ENCODE data around the gene CA7. TPM values are rescaled to one million over a fixed set of nuclear protein-coding genes. Genes with fewer than 3 reads are reported as not detected.

The CA7 gene
- total and polyA plus RNA-seq, 4 donors = not detected

- TF ChIP-seq, protein P1, sequence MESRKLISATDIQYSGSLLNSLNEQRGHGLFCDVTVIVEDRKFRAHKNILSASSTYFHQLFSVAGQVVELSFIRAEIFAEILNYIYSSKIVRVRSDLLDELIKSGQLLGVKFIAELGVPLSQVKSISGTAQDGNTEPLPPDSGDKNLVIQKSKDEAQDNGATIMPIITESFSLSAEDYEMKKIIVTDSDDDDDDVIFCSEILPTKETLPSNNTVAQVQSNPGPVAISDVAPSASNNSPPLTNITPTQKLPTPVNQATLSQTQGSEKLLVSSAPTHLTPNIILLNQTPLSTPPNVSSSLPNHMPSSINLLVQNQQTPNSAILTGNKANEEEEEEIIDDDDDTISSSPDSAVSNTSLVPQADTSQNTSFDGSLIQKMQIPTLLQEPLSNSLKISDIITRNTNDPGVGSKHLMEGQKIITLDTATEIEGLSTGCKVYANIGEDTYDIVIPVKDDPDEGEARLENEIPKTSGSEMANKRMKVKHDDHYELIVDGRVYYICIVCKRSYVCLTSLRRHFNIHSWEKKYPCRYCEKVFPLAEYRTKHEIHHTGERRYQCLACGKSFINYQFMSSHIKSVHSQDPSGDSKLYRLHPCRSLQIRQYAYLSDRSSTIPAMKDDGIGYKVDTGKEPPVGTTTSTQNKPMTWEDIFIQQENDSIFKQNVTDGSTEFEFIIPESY (IDR thresholded peaks at IDR 0.05) = no peak
- TF ChIP-seq MAX (IDR thresholded peaks at IDR 0.05) = no peak
- no peak for TF ChIP-seq NR2F2 (IDR thresholded peaks at IDR 0.05)
These were observed 9.5 kb upstream of the CA7 start (continued) for GRCh38 chr16:66834746-66835145.

DNA sequence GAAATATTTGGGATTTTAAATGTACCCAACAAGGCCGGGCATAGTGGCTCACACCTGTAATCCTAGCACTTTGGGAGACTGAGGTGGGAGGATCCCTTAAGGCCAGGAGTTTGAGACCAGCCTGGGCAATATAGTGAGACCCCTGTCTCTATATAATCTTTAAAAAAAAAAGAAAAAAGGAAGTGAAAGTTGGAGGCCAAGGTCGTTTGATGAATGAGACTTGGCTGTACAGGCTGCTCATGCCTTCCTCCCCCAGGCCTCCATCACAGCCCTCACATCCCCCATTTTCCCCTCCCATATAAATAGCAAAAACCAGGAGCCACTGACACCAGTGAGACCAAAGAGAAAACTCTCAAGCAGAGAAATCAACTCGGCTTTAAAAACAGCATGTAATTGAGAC lies 3.3 kb upstream of the CA7 start:
- Histone ChIP-seq H3K9ac (ENCODE audit: low read depth in 1 of 2, low read length in 2 of 2) (no peak overlapping the region), H3K9me3 (ENCODE audit: control insufficient read depth in 4 of 4, low read length in 3 of 4) (no peaks in the 10 kb centered on the region), H3K4me1 (ENCODE audit: control insufficient read depth in 4 of 4, insufficient read depth in 4 of 4, low read length in 3 of 4) (peaks cover 5 to 9% (median 8%) of the 10 kb centered on the region in 4 donors), H3K4me3 (ENCODE audit: low read depth in 1 of 3, low read length in 3 of 3) (no peak overlapping the region), H3K27me3 (ENCODE audit: control insufficient read depth in 4 of 4, insufficient read depth in 4 of 4, low read length in 3 of 4) (peaks cover 2 to 5% (median 4%) of the 10 kb centered on the region in 4 donors), H3K36me3 (ENCODE audit: control insufficient read depth in 4 of 4, insufficient read depth in 3 of 4, low read depth in 1 of 4, low read length in 3 of 4) (no peaks in the 10 kb centered on the region), H3K27ac (ENCODE audit: low read depth in 1 of 2, low read length in 2 of 2) (no peak overlapping the region)
- no peak for DNase-seq (ENCODE audit: low spot score)
- 54% methylated on average over 3 of the region's 3 CpGs for WGBS
- TF ChIP-seq RXRA (IDR thresholded peaks at IDR 0.05) = no peak
- TF ChIP-seq, protein P2, sequence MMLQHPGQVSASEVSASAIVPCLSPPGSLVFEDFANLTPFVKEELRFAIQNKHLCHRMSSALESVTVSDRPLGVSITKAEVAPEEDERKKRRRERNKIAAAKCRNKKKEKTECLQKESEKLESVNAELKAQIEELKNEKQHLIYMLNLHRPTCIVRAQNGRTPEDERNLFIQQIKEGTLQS (IDR thresholded peaks at IDR 0.05) = no peak
- no peak for TF ChIP-seq MAX (IDR thresholded peaks at IDR 0.05)
- no peak for TF ChIP-seq HNF4G (IDR thresholded peaks at IDR 0.05)
- no peak for TF ChIP-seq SP1 (IDR thresholded peaks at IDR 0.05)
- TF ChIP-seq GABPA (IDR thresholded peaks at IDR 0.05 in 1 of 2, conservative IDR thresholded peaks at IDR 0.05 in 1 of 2) = no peak
- no peak for TF ChIP-seq JUND (IDR thresholded peaks at IDR 0.05)

DNA sequence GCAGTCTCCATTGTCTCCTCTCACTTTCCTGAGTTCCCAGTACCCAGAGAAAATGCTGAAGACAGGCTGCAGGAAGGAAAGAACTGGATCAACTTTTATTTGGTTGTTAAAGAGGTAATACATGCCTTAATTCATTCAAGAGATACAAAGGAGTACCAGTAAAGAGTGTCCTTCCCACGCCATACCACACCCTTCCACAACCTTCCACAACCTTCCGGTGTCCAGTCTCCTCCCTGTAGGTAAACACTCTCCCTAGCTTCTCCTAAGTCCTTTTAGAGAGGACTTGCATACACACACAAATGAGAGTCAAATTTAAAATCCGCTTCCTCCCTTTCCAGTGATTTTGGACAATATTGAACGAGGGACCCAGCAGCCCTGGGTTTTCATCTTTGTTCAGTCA lies 2.8 kb upstream of the CA7 start:
- H3K4me3 ChIP-seq (ENCODE audit: low read depth in 1 of 3, low read length in 3 of 3) = no peak overlapping the region
- 87% methylated on average over 4 of the region's 4 CpGs for WGBS
- no peaks in the 10 kb centered on the region for H3K36me3 ChIP-seq (ENCODE audit: control insufficient read depth in 4 of 4, insufficient read depth in 3 of 4, low read depth in 1 of 4, low read length in 3 of 4)
- DNase-seq (ENCODE audit: low spot score) = no peak
- H3K27me3 ChIP-seq (ENCODE audit: control insufficient read depth in 4 of 4, insufficient read depth in 4 of 4, low read length in 3 of 4) = peaks cover 2 to 5% (median 4%) of the 10 kb centered on the region in 4 donors
- H3K4me1 ChIP-seq (ENCODE audit: control insufficient read depth in 4 of 4, insufficient read depth in 4 of 4, low read length in 3 of 4) = peaks cover 5 to 9% (median 8%) of the 10 kb centered on the region in 4 donors
- no peak overlapping the region for H3K27ac ChIP-seq (ENCODE audit: low read depth in 1 of 2, low read length in 2 of 2)
- no peak overlapping the region for H3K9ac ChIP-seq (ENCODE audit: low read depth in 1 of 2, low read length in 2 of 2)
- H3K9me3 ChIP-seq (ENCODE audit: control insufficient read depth in 4 of 4, low read length in 3 of 4) = no peaks in the 10 kb centered on the region
- TF ChIP-seq SP1 (IDR thresholded peaks at IDR 0.05) = no peak

DNA sequence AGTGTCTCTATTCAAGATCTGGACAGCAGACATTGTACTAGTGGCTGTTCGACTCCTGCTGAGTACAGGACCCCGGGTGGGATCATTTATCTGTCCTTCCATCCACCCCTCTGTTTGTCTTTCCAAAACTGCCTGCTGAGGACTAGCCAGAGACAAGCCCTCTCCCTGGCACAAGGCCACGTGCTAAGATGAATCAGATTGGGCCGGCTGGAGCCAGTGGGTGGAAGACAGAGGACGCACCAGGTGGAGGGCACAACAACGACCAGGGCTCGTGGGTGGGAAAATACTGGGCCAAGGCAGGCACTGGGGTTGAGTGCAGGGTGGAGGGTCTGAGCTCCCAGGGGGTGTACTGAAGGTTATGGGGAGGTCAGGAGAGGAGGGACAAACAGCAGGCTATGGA lies 1.4 kb upstream of the CA7 start:
- WGBS = 86% methylated on average over 7 of the region's 7 CpGs
- no peaks in the 10 kb centered on the region for H3K36me3 ChIP-seq (ENCODE audit: control insufficient read depth in 4 of 4, insufficient read depth in 3 of 4, low read depth in 1 of 4, low read length in 3 of 4)
- no peak overlapping the region for H3K4me3 ChIP-seq (ENCODE audit: low read depth in 1 of 3, low read length in 3 of 3)
- TF ChIP-seq GABPA (IDR thresholded peaks at IDR 0.05 in 1 of 2, conservative IDR thresholded peaks at IDR 0.05 in 1 of 2) (no peak), RAD21 (IDR thresholded peaks at IDR 0.05) (no peak), HNF4G (IDR thresholded peaks at IDR 0.05) (no peak)
- no peak overlapping the region for H3K27ac ChIP-seq (ENCODE audit: low read depth in 1 of 2, low read length in 2 of 2)
- peaks cover 5 to 9% (median 8%) of the 10 kb centered on the region in 4 donors for H3K4me1 ChIP-seq (ENCODE audit: control insufficient read depth in 4 of 4, insufficient read depth in 4 of 4, low read length in 3 of 4)
- no peak overlapping the region for H3K9ac ChIP-seq (ENCODE audit: low read depth in 1 of 2, low read length in 2 of 2)
- peaks cover 2 to 5% (median 4%) of the 10 kb centered on the region in 4 donors for H3K27me3 ChIP-seq (ENCODE audit: control insufficient read depth in 4 of 4, insufficient read depth in 4 of 4, low read length in 3 of 4)
- DNase-seq (ENCODE audit: low spot score) = no peak
- no peaks in the 10 kb centered on the region for H3K9me3 ChIP-seq (ENCODE audit: control insufficient read depth in 4 of 4, low read length in 3 of 4)
